NB4 (cell line): ENCODE measurements around the gene PLXDC2.

Source experiments
- MYC ChIP-seq: IDR thresholded peaks from 2 replicates; pipeline ENCODE4 v1.6.1; 2011; ENCODE audit warnings: low read depth, low read length
- POLR2A ChIP-seq: IDR thresholded peaks from 2 replicates; pipeline ENCODE4 v1.6.1; 2011; ENCODE audit warnings: mild to moderate bottlenecking; ENCODE audit not compliant: insufficient read length; ENCODE audit errors: extremely low read depth
- TF ChIP-seq, protein P1 (sequence below): IDR thresholded peaks from one replicate; pipeline ENCODE4 v1.5.1; 2012; ENCODE audit warnings: low read depth, low read length
- TF ChIP-seq, protein P2 (sequence below): IDR thresholded peaks from 2 replicates; pipeline ENCODE4 v1.6.1; 2011; ENCODE audit warnings: low read depth, low read length

DNA sequence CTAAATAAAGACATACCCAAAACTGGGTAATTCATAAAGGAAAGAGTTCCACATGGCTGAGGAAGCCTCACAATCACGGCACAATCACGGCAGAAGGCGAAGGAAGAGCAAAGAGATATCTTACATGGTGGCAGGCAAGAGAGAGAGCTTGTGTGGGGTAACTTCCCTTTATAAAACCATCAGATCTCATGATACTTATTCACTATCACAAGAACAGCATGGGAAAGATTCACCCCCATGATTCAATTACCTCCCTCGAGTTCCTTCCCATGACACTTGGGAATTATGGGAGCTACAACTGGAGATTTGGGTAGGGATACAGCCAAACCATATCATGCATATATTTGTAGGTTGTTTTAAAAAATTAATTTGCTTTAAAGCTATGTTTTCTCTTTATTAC lies 217.2 kb downstream of the PLXDC2 start:
- TF ChIP-seq POLR2A = no peak
- TF ChIP-seq, protein P1, sequence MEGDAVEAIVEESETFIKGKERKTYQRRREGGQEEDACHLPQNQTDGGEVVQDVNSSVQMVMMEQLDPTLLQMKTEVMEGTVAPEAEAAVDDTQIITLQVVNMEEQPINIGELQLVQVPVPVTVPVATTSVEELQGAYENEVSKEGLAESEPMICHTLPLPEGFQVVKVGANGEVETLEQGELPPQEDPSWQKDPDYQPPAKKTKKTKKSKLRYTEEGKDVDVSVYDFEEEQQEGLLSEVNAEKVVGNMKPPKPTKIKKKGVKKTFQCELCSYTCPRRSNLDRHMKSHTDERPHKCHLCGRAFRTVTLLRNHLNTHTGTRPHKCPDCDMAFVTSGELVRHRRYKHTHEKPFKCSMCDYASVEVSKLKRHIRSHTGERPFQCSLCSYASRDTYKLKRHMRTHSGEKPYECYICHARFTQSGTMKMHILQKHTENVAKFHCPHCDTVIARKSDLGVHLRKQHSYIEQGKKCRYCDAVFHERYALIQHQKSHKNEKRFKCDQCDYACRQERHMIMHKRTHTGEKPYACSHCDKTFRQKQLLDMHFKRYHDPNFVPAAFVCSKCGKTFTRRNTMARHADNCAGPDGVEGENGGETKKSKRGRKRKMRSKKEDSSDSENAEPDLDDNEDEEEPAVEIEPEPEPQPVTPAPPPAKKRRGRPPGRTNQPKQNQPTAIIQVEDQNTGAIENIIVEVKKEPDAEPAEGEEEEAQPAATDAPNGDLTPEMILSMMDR = no peak
- no peak for TF ChIP-seq MYC
- TF ChIP-seq, protein P2, sequence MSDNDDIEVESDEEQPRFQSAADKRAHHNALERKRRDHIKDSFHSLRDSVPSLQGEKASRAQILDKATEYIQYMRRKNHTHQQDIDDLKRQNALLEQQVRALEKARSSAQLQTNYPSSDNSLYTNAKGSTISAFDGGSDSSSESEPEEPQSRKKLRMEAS = no peak
